Epidermal melanocyte (primary cell): ENCODE data around the gene GALNT2.

Source experiments
- DNase-seq: peaks from one replicate; pipeline ENCODE4 v3.0.0; 2011; ENCODE audit warnings: low spot score; ENCODE audit not compliant: insufficient read length

The GALNT2 gene

GRCh38 chr1:230144758-230145504, 77.9 kb downstream of the GALNT2 start:
- DNase-seq, result no peak

- DNase-seq, result no peak
Measured at GRCh38 chr1:230145505-230145899, 78.5 kb downstream of the GALNT2 start.

GRCh38 chr1:230145953-230146476, 79.0 kb downstream of the GALNT2 start:
- no peak for DNase-seq

- DNase-seq, result no peak
Measured at GRCh38 chr1:230146709-230147108, 79.7 kb downstream of the GALNT2 start.

- DNase-seq, result no peak
Measured at GRCh38 chr1:230147253-230148125, 80.5 kb downstream of the GALNT2 start.

- no peak for DNase-seq
Measured at GRCh38 chr1:230148126-230148652, 81.2 kb downstream of the GALNT2 start.

GRCh38 chr1:230148768-230149469, 81.9 kb downstream of the GALNT2 start:
- DNase-seq, result no peak

GRCh38 chr1:230149751-230150584, 82.9 kb downstream of the GALNT2 start:
- DNase-seq, result no peak

GRCh38 chr1:230150615-230151014, 83.6 kb downstream of the GALNT2 start:
- DNase-seq, result no peak

GRCh38 chr1:230151924-230152468, 85.0 kb downstream of the GALNT2 start:
- no peak for DNase-seq

- DNase-seq, result no peak
Measured at GRCh38 chr1:230152999-230153398, 86.0 kb downstream of the GALNT2 start.

- DNase-seq, result no peak
Measured at GRCh38 chr1:230153641-230154296, 86.7 kb downstream of the GALNT2 start.

GRCh38 chr1:230155021-230155420, 88.0 kb downstream of the GALNT2 start:
- DNase-seq, result no peak

GRCh38 chr1:230156068-230156467, 89.0 kb downstream of the GALNT2 start:
- no peak for DNase-seq

GRCh38 chr1:230156536-230156935, 89.5 kb downstream of the GALNT2 start:
- DNase-seq, result no peak

GRCh38 chr1:230157420-230158390, 90.7 kb downstream of the GALNT2 start:
- no peak for DNase-seq

- no peak for DNase-seq
Measured at GRCh38 chr1:230158415-230159291, 91.6 kb downstream of the GALNT2 start.

- DNase-seq, result no peak
Measured at GRCh38 chr1:230159580-230159979, 92.5 kb downstream of the GALNT2 start.
